ENCODE measurements around the gene MAPK4.

The MAPK4 gene

GRCh38 chr18:50586710-50587109 lies 26.8 kb downstream of the MAPK4 start:
- Histone ChIP-seq H3K27me3 (ENCODE audit: insufficient read depth, poor library complexity, severe bottlenecking) (no peaks in the 10 kb centered on the region), H3K27ac (ENCODE audit: poor library complexity, severe bottlenecking) (no peak overlapping the region), H3K9me3 (ENCODE audit: severe bottlenecking) (no peaks in the 10 kb centered on the region), H3K4me3 (ENCODE audit: severe bottlenecking) (no peak overlapping the region), H3K36me3 (ENCODE audit: low read depth) (no peaks in the 10 kb centered on the region), H3K4me1 (ENCODE audit: insufficient read depth, poor library complexity, severe bottlenecking) (no peaks in the 10 kb centered on the region)
- ATAC-seq (ENCODE audit: low read depth) (no peak), DNase-seq (ENCODE audit: low spot score) (no peak)
- TF ChIP-seq CTCF (IDR thresholded peaks at IDR 0.05; ENCODE audit: poor library complexity, severe bottlenecking): peak; percentile 24

- no peak for DNase-seq (ENCODE audit: low spot score)
- ATAC-seq (ENCODE audit: low read depth): no peak
- no peak for TF ChIP-seq CTCF (IDR thresholded peaks at IDR 0.05; ENCODE audit: poor library complexity, severe bottlenecking)
- no peak overlapping the region for H3K27ac ChIP-seq (ENCODE audit: poor library complexity, severe bottlenecking)
- H3K27me3 ChIP-seq (ENCODE audit: insufficient read depth, poor library complexity, severe bottlenecking): no peaks in the 10 kb centered on the region
- no peaks in the 10 kb centered on the region for H3K9me3 ChIP-seq (ENCODE audit: severe bottlenecking)
- peaks cover 7% of the 10 kb centered on the region for H3K4me1 ChIP-seq (ENCODE audit: insufficient read depth, poor library complexity, severe bottlenecking)
- no peaks in the 10 kb centered on the region for H3K36me3 ChIP-seq (ENCODE audit: low read depth)
- H3K4me3 ChIP-seq (ENCODE audit: severe bottlenecking): no peak overlapping the region
These were observed 30.7 kb downstream of the MAPK4 start for GRCh38 chr18:50590593-50590992.

GRCh38 chr18:50594012-50594411 lies 34.1 kb downstream of the MAPK4 start:
- Histone ChIP-seq H3K36me3 (ENCODE audit: low read depth) (no peaks in the 10 kb centered on the region), H3K27ac (ENCODE audit: poor library complexity, severe bottlenecking) (peak overlapping the region; percentile 37), H3K27me3 (ENCODE audit: insufficient read depth, poor library complexity, severe bottlenecking) (no peaks in the 10 kb centered on the region), H3K4me1 (ENCODE audit: insufficient read depth, poor library complexity, severe bottlenecking) (peaks cover 7% of the 10 kb centered on the region), H3K4me3 (ENCODE audit: severe bottlenecking) (no peak overlapping the region), H3K9me3 (ENCODE audit: severe bottlenecking) (no peaks in the 10 kb centered on the region)
- no peak for DNase-seq (ENCODE audit: low spot score)
- no peak for TF ChIP-seq CTCF (IDR thresholded peaks at IDR 0.05; ENCODE audit: poor library complexity, severe bottlenecking)
- ATAC-seq (ENCODE audit: low read depth): no peak

GRCh38 chr18:50594942-50595341 lies 35.1 kb downstream of the MAPK4 start:
- H3K4me3 ChIP-seq (ENCODE audit: severe bottlenecking): no peak overlapping the region
- H3K27ac ChIP-seq (ENCODE audit: poor library complexity, severe bottlenecking): peak overlapping the region; percentile 37
- no peak for DNase-seq (ENCODE audit: low spot score)
- ATAC-seq (ENCODE audit: low read depth): peak; percentile 98
- H3K27me3 ChIP-seq (ENCODE audit: insufficient read depth, poor library complexity, severe bottlenecking): no peaks in the 10 kb centered on the region
- H3K36me3 ChIP-seq (ENCODE audit: low read depth): no peaks in the 10 kb centered on the region
- no peak for TF ChIP-seq CTCF (IDR thresholded peaks at IDR 0.05; ENCODE audit: poor library complexity, severe bottlenecking)
- H3K4me1 ChIP-seq (ENCODE audit: insufficient read depth, poor library complexity, severe bottlenecking): peaks cover 7% of the 10 kb centered on the region
- H3K9me3 ChIP-seq (ENCODE audit: severe bottlenecking): no peaks in the 10 kb centered on the region

- H3K4me3 ChIP-seq (ENCODE audit: severe bottlenecking): no peak overlapping the region
- H3K4me1 ChIP-seq (ENCODE audit: insufficient read depth, poor library complexity, severe bottlenecking): no peaks in the 10 kb centered on the region
- DNase-seq (ENCODE audit: low spot score) (no peak), ATAC-seq (ENCODE audit: low read depth) (no peak)
- H3K36me3 ChIP-seq (ENCODE audit: low read depth): no peaks in the 10 kb centered on the region
- TF ChIP-seq CTCF (IDR thresholded peaks at IDR 0.05; ENCODE audit: poor library complexity, severe bottlenecking): no peak
- H3K27me3 ChIP-seq (ENCODE audit: insufficient read depth, poor library complexity, severe bottlenecking): no peaks in the 10 kb centered on the region
- H3K9me3 ChIP-seq (ENCODE audit: severe bottlenecking): no peaks in the 10 kb centered on the region
- H3K27ac ChIP-seq (ENCODE audit: poor library complexity, severe bottlenecking): no peak overlapping the region
These were observed 42.6 kb downstream of the MAPK4 start for GRCh38 chr18:50602466-50602865.

All from RWPE2 (cell line).